ENCODE results near the gene CACNA1D.

GRCh38 chr3:53495146-53495519 is 722 bp downstream of the CACNA1D start:
- TF ChIP-seq, protein P1, sequence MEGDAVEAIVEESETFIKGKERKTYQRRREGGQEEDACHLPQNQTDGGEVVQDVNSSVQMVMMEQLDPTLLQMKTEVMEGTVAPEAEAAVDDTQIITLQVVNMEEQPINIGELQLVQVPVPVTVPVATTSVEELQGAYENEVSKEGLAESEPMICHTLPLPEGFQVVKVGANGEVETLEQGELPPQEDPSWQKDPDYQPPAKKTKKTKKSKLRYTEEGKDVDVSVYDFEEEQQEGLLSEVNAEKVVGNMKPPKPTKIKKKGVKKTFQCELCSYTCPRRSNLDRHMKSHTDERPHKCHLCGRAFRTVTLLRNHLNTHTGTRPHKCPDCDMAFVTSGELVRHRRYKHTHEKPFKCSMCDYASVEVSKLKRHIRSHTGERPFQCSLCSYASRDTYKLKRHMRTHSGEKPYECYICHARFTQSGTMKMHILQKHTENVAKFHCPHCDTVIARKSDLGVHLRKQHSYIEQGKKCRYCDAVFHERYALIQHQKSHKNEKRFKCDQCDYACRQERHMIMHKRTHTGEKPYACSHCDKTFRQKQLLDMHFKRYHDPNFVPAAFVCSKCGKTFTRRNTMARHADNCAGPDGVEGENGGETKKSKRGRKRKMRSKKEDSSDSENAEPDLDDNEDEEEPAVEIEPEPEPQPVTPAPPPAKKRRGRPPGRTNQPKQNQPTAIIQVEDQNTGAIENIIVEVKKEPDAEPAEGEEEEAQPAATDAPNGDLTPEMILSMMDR (IDR thresholded peaks at IDR 0.05): no peak
- no peak for TF ChIP-seq POLR2A (IDR thresholded peaks at IDR 0.05)
